HepG2 (cell line): ENCODE results near the gene NAPB. TPM values are rescaled to one million over a fixed set of nuclear protein-coding genes. Genes with fewer than 3 reads are reported as not detected.

Experiments
- ATAC-seq: fragments of 200-7000 bp; cut with Tn5 transposase; 3 replicates; pipeline ENCODE4 v1.9.1; 2020; ENCODE audit warnings: mild to moderate bottlenecking, moderate library complexity
- BruUV-seq: library from RNA; stranded (reverse); fragments of 400-500 nt; replicated peaks from 2 replicates; lab custom pipeline; 2021; lab: Mats Ljungman, UMichigan
- CTCF ChIA-PET: fragments of 300-600 bp; formaldehyde crosslinking; extraction: SDS; loops from one replicate; lab custom pipeline; 2021; ENCODE audit warnings: low total read pairs, inconsistent platforms, low intra/inter-chr PET ratio; lab: Yijun Ruan, JAX
- POLR2A ChIA-PET: fragments of 350-600 bp; sonication (Branson Sonifier 250); formaldehyde crosslinking; loops from one replicate; lab custom pipeline; 2020; ENCODE audit warnings: antibody characterized with exemption, inconsistent platforms; lab: Yijun Ruan, JAX
- DNase-seq: peaks from one replicate; pipeline ENCODE4 v3.0.0-alpha.2; 2015; ENCODE audit warnings: low spot score
- FAIRE-seq: peaks from 3 replicates; lab custom pipeline; 2011; peaks lifted over from hg19 to GRCh38; lab: Jason Lieb, UNC
- H2AFZ ChIP-seq: one replicate; pipeline ENCODE4 v1.6.1; 2011; ENCODE audit warnings: low read length, inconsistent platforms
- H3K27ac ChIP-seq: fragments of 300-600 bp; 3 replicates; pipeline ENCODE4 v1.8.0; 2011; ENCODE audit warnings: mixed run types, mild to moderate bottlenecking, mixed read lengths, low read length, inconsistent platforms; ENCODE audit not compliant: insufficient read depth; ENCODE audit errors: extremely low read length
- H3K27me3 ChIP-seq, 2 experiments: fragments of 200-600 bp in 1 of 2; 2 replicates in 1 of 2; 3 replicates in 1 of 2; pipeline versions ENCODE4 v1.6.0 to v1.8.0; 2011; ENCODE audit warnings: low read length in 2 of 2, mild to moderate bottlenecking in 2 of 2, moderate library complexity in 2 of 2, inconsistent platforms in 1 of 2; ENCODE audit not compliant: insufficient read depth in 2 of 2, control insufficient read depth in 1 of 2
- H3K36me3 ChIP-seq, 2 experiments: fragments of 200-600 bp in 1 of 2; replicated peaks in 1 of 2; 2 replicates in 1 of 2; 3 replicates in 1 of 2; pipeline versions ENCODE4 v1.5.1 to v1.8.0; 2011; ENCODE audit warnings: low read length in 2 of 2, inconsistent platforms in 1 of 2; ENCODE audit not compliant: insufficient read depth in 2 of 2, control insufficient read depth in 1 of 2
- H3K4me1 ChIP-seq: 2 replicates; pipeline ENCODE4 v1.5.1; 2012; ENCODE audit warnings: low read length, inconsistent platforms; ENCODE audit not compliant: insufficient read depth
- H3K4me2 ChIP-seq: 2 replicates; pipeline ENCODE4 v1.6.0; 2011; ENCODE audit warnings: low read depth, low read length, inconsistent platforms
- H3K4me3 ChIP-seq, 3 experiments: fragments of 200-600 bp in 1 of 3; sonication (generic), shearing (Covaris generic) in 1 of 3; replicated peaks in 1 of 3; 2 replicates each; pipeline ENCODE4 v1.5.1; 2011 to 2016; ENCODE audit warnings: low read length in 3 of 3, inconsistent platforms in 2 of 3, low read depth in 2 of 3, mild to moderate bottlenecking in 2 of 3, control low read depth in 1 of 3, mixed read lengths in 1 of 3; ENCODE audit not compliant: insufficient read depth in 1 of 3
- H3K79me2 ChIP-seq: one replicate; pipeline ENCODE4 v1.6.1; 2011; ENCODE audit warnings: low read length, inconsistent platforms; ENCODE audit not compliant: insufficient read depth
- H3K9ac ChIP-seq: 2 replicates; pipeline ENCODE4 v1.6.0; 2011; ENCODE audit warnings: mild to moderate bottlenecking, low read depth, low read length, inconsistent platforms; ENCODE audit not compliant: insufficient read depth
- H3K9me3 ChIP-seq: 2 replicates; pipeline ENCODE4 v1.5.1; 2012; ENCODE audit warnings: mild to moderate bottlenecking, low read length
- H4K20me1 ChIP-seq: 2 replicates; pipeline ENCODE4 v1.6.0; 2011; ENCODE audit warnings: inconsistent platforms, mild to moderate bottlenecking, low read length, moderate library complexity; ENCODE audit not compliant: insufficient read depth
- CEBPG ChIP-seq: IDR thresholded peaks from 2 replicates; pipeline ENCODE4 v1.6.1; 2016
- EHMT2 ChIP-seq: fragments of 200-600 bp; sonication (generic); IDR thresholded peaks from 2 replicates; pipeline ENCODE4 v1.7.0; 2017; ENCODE audit warnings: antibody characterized with exemption, low read depth, low read length, borderline replicate concordance
- EP300 ChIP-seq, 3 experiments: sonication (generic) in 1 of 3; formaldehyde crosslinking in 1 of 3; IDR thresholded peaks; 2 replicates each; pipeline versions ENCODE4 v1.5.1 to v1.6.1; 2011 to 2020; ENCODE audit warnings: low read depth in 2 of 3, low read length in 2 of 3, borderline replicate concordance in 1 of 3, improper control_type of control experiment in 1 of 3, mild to moderate bottlenecking in 1 of 3, missing genetic modification reagents in 1 of 3, moderate library complexity in 1 of 3
- ERF ChIP-seq: IDR thresholded peaks from 2 replicates; pipeline ENCODE4 v1.6.1; 2018; ENCODE audit warnings: missing biosample characterization, missing genetic modification reagents
- FOSL1 ChIP-seq: sonication (generic); formaldehyde crosslinking; IDR thresholded peaks from 2 replicates; pipeline ENCODE4 v1.9.0; 2021; ENCODE audit warnings: missing genetic modification reagents, borderline replicate concordance
- FUBP1 ChIP-seq: sonication (generic); formaldehyde crosslinking; IDR thresholded peaks from 2 replicates; pipeline ENCODE4 v1.5.1; 2020; ENCODE audit warnings: missing genetic modification reagents, mild to moderate bottlenecking, borderline replicate concordance
- HDAC1 ChIP-seq: sonication (generic); formaldehyde crosslinking; IDR thresholded peaks from 2 replicates; pipeline ENCODE4 v1.5.1; 2020; ENCODE audit warnings: mild to moderate bottlenecking, missing genetic modification reagents
- HNF4A ChIP-seq: sonication (generic); formaldehyde crosslinking; IDR thresholded peaks from 2 replicates; pipeline ENCODE4 v1.4.0; 2020; ENCODE audit warnings: missing genetic modification reagents
- PITX1 ChIP-seq: sonication (generic); formaldehyde crosslinking; IDR thresholded peaks from 2 replicates; pipeline ENCODE4 v1.5.1; 2020; ENCODE audit warnings: mild to moderate bottlenecking, missing genetic modification reagents
- PRPF4 ChIP-seq: fragments of 200-400 bp; formaldehyde crosslinking; IDR thresholded peaks from 2 replicates; pipeline ENCODE4 v1.6.1; 2016; ENCODE audit warnings: low read length, low read depth; ENCODE audit not compliant: poor library complexity, severe bottlenecking
- TAF1 ChIP-seq: sonication (generic); formaldehyde crosslinking; IDR thresholded peaks from 2 replicates; pipeline ENCODE4 v1.4.0; 2020; ENCODE audit warnings: missing genetic modification reagents
- TAF15 ChIP-seq: fragments of 200-400 bp; formaldehyde crosslinking; IDR thresholded peaks from one replicate; pipeline ENCODE4 v1.6.1; 2018; ENCODE audit warnings: mild to moderate bottlenecking, low read depth, low read length; ENCODE audit not compliant: poor library complexity, severe bottlenecking
- TARDBP ChIP-seq: sonication (generic); formaldehyde crosslinking; IDR thresholded peaks from 2 replicates; pipeline ENCODE4 v1.8.0; 2022; ENCODE audit warnings: mild to moderate bottlenecking, missing genetic modification reagents
- TCF7 ChIP-seq: sonication (generic); IDR thresholded peaks from 2 replicates; pipeline ENCODE4 v1.6.1; 2016; ENCODE audit warnings: antibody characterized with exemption, low read depth
- THYN1 ChIP-seq: sonication (generic); formaldehyde crosslinking; IDR thresholded peaks from 2 replicates; pipeline ENCODE4 v1.8.1; 2023; ENCODE audit warnings: low read depth, mild to moderate bottlenecking, moderate library complexity, missing genetic modification reagents, borderline replicate concordance
- YEATS2 ChIP-seq: sonication (generic); formaldehyde crosslinking; IDR thresholded peaks from 2 replicates; pipeline ENCODE4 v1.4.0; 2020; ENCODE audit warnings: missing genetic modification reagents, borderline replicate concordance
- ZBTB1 ChIP-seq: sonication (generic); formaldehyde crosslinking; IDR thresholded peaks from 2 replicates; pipeline ENCODE4 v1.4.0; 2020; ENCODE audit warnings: missing genetic modification reagents, borderline replicate concordance
- ZBTB37 ChIP-seq: sonication (generic); formaldehyde crosslinking; IDR thresholded peaks from 2 replicates; pipeline ENCODE4 v1.4.0; 2020; ENCODE audit warnings: mild to moderate bottlenecking, missing genetic modification reagents
- ZFP1 ChIP-seq: IDR thresholded peaks from 2 replicates; pipeline ENCODE4 v1.6.1; 2016
- ZNF326 ChIP-seq: sonication (generic); formaldehyde crosslinking; IDR thresholded peaks from 2 replicates; pipeline ENCODE4 v1.4.0; 2020; ENCODE audit warnings: missing genetic modification reagents, borderline replicate concordance
- ZNF674 ChIP-seq: sonication (generic); formaldehyde crosslinking; IDR thresholded peaks from 2 replicates; pipeline ENCODE4 v1.5.0; 2020; ENCODE audit warnings: low read depth, mild to moderate bottlenecking, missing genetic modification reagents
- ZNF749 ChIP-seq: sonication (generic); formaldehyde crosslinking; IDR thresholded peaks from 2 replicates; pipeline ENCODE4 v1.8.0; 2022; ENCODE audit warnings: mild to moderate bottlenecking, missing genetic modification reagents, moderate library complexity, borderline replicate concordance
- WGBS: methylation state at CpG from one replicate; pipeline ENCODE4 v1.1.6; 2017; ENCODE audit warnings: low lambda C conversion rate; 5-methylcytosine and 5-hydroxymethylcytosine counted together
- in situ Hi-C: cut with HindIII; loops from 2 replicates; pipeline ENCODE4 v1.10.0; 2017; ENCODE audit warnings: low pct_unique_long_range_greater_than_20kb; ENCODE audit not compliant: extremely low pct_ligation_motif_present
- intact Hi-C: fragments of 100-400 bp; cut with micrococcal nuclease; formaldehyde crosslinking; loops from one replicate; pipeline ENCODE4 v1.10.0; 2022; ENCODE audit not compliant: unreplicated experiment
- polyA plus RNA-seq, 8 experiments: library from polyadenylated mRNA; depleted of rRNA in 3 of 8; stranded (reverse) in 7 of 8; unstranded in 1 of 8; fragments of >200 nt; fragmentation: Illumina TruSeq in 4 of 8; extraction: Trizol in 4 of 8; gene quantifications; 2 replicates each; pipeline versions ENCODE4 v1.2.1 to v1.2.3, GENCODE V29; 2011 to 2016; ENCODE audit warnings: low read depth in 4 of 8, missing spikeins in 1 of 8, mixed read lengths in 1 of 8; ENCODE audit not compliant: insufficient read depth in 1 of 8
- total RNA-seq, 5 experiments: library from RNA; depleted of rRNA; stranded (reverse); fragments of >200 nt; fragmentation: Illumina TruSeq; extraction: Trizol; gene quantifications; 2 replicates each; pipeline ENCODE4 v1.2.3, GENCODE V29; 2016; ENCODE audit warnings: low read depth in 1 of 5

Gene NAPB
- total and polyA plus RNA-seq, 2 of the 13 experiments (the other 11 are each of a cell fraction or from before 2014, with no cell fraction given) = 15.2 to 16.1 TPM

GRCh38 chr20:23404196-23404595 lies 17.1 kb downstream of the NAPB start:
- peaks cover 64% of the 10 kb centered on the region for H3K79me2 ChIP-seq
- CTCF ChIA-PET = no interaction called here
- H3K4me2 ChIP-seq = 0 out of 2 replicates have a peak overlapping the region, but pooled peaks have one; percentile 4
- no peak overlapping the region for H2AFZ ChIP-seq
- FAIRE-seq (no peak), ATAC-seq (peak; percentile 94), DNase-seq (peak; percentile 54)
- peaks cover 29% of the 10 kb centered on the region for H4K20me1 ChIP-seq
- no TSS peak for BruUV-seq
- no peaks in the 10 kb centered on the region for H3K27me3 ChIP-seq
- no peak overlapping the region for H3K4me3 ChIP-seq
- H3K4me1 ChIP-seq = peaks cover 39% of the 10 kb centered on the region
- no peak overlapping the region for H3K9ac ChIP-seq
- in situ Hi-C loops (no loop called here), intact Hi-C loops (no loop called here)
- no peaks in the 10 kb centered on the region for H3K9me3 ChIP-seq
- no peak overlapping the region for H3K27ac ChIP-seq
- WGBS = 46% methylated on average over 3 of the region's 3 CpGs
- POLR2A ChIA-PET = interaction anchor here (0.9 to 4.2 kb wide), 3 partner anchors 13 to 18 kb away, joined by 3 to 17 read pairs (median 5); partner anchors contain the start of gene NAPB
- peaks cover 10 to 24% of the 10 kb centered on the region in 2 experiments for H3K36me3 ChIP-seq
- TF ChIP-seq ZNF674 (CRISPR knock-in tag) (no peak), ZNF326 (CRISPR knock-in tag) (no peak), ZBTB1 (CRISPR knock-in tag) (no peak), ZNF749 (CRISPR knock-in tag) (no peak), HNF4A (CRISPR knock-in tag) (peak; percentile 10; the same call in 1 of the 2 replicates), TARDBP (CRISPR knock-in tag) (no peak), EP300 (IDR thresholded peaks at IDR 0.05; ENCODE audit: low read depth in 2 of 2, low read length in 2 of 2) (no peak), EP300 (CRISPR knock-in tag; IDR thresholded peaks at IDR 0.05; ENCODE audit: borderline replicate concordance) (0 out of 2 replicates have a peak, but pooled peaks have one; percentile 7), ERF (CRISPR knock-in tag) (no peak), CEBPG (CRISPR knock-in tag) (peak; percentile 57; the same call in 1 of the 2 replicates), ZBTB37 (CRISPR knock-in tag) (no peak), THYN1 (CRISPR knock-in tag) (no peak), FOSL1 (CRISPR knock-in tag) (peak; percentile 41; the same call in 1 of the 2 replicates), PITX1 (CRISPR knock-in tag) (no peak), TAF1 (CRISPR knock-in tag) (no peak), FUBP1 (no peak), PRPF4 (no peak), EHMT2 (no peak), YEATS2 (CRISPR knock-in tag) (no peak), TCF7 (no peak), TAF15 (no peak), ZFP1 (CRISPR knock-in tag) (no peak), HDAC1 (CRISPR knock-in tag) (no peak)
